GM21786 (cell line): Measurements from ENCODE around the gene NKAIN1.
"Not testable (repeated sequence)": the region's sequence is repeated elsewhere in the genome, so short reads cannot be mapped to it uniquely, and the experiment has no call there.

Experiments used
- ATAC-seq: cut with Tn5 transposase; IDR thresholded peaks from one replicate; pipeline ENCODE4 v1.9.1; 2021; ENCODE audit not compliant: unreplicated experiment

Gene NKAIN1

DNA sequence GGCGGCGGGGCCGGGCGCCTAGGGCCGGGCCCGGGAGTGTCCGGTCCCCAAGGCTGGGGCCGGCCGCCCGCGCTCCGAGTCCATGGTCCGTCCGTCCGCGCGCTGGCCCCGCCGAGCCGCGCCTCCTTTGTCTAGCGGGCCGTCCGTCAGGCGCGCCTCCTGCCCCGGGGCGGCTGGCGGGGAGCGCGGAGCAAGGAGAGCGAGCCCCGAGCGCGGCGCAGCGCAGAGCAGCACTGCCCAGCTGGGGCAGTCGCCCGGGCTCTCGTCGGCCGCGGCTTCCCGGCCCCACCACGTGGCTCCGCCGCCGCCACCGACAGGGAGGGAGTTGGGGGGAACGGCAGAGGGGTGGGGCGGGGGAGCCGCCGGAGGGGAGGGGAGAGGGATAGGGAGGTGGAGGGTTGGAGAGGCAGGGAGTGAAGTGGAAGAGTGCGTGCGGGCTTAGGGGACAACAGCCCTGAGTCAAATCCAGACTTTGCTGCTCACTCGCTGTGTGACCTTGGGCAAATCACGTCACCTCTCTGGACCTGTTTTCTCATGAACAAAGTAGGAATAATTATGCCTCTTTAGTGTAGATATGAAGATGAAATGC, at the start of gene NKAIN1:
Gene NKAIN1 (minus strand): TSS at position 235 of the 589 bp plus-strand sequence. CDS start 340 bp downstream, outside the sequence.
- no peak for ATAC-seq

- no peak for ATAC-seq
Measured at GRCh38 chr1:31289021-31289420, 49.3 kb upstream of the NKAIN1 start.

DNA sequence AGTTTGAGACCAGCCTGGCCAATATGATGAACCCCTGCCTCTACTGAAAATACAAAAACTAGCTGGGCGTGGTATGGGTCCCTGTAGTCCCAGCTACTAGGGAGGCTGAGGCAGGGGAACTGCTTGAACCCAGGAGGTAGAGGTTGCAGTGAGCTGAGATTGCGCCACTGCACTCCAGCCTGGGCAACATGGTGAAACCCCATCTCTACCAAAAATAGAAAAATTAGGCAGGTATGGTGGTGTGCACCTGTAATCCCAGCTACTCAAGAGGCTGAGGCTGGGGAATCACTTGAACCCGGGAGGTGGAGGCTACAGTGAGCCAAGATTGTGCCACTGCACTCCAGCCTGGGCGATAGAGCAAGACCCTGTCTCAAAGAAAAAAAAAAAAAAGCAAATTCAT, 48.1 kb upstream of the NKAIN1 start:
- ATAC-seq, result not testable (repeated sequence)

- not testable (repeated sequence) for ATAC-seq
Measured at GRCh38 chr1:31282426-31282825, 42.7 kb upstream of the NKAIN1 start.

GRCh38 chr1:31273619-31274018, 33.9 kb upstream of the NKAIN1 start:
- no peak for ATAC-seq

DNA sequence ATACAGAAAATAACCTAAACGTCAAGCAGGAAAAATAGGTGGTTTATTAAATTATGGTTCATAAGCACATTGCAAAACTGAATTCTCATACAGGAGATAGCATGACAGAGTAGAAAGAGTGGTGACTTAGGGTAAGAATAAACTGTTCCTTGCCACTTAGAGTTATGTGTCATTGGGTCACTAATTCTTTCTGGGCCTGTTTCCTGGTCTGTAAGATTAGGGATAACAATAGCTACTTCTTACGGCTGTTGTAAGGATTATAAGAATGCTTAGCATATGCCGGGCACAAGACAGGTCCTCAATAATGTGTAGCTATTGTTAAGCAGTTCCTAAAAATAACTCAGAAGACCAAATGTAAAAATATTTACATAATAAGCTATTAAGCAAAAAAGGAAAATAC, 32.7 kb upstream of the NKAIN1 start:
- no peak for ATAC-seq

DNA sequence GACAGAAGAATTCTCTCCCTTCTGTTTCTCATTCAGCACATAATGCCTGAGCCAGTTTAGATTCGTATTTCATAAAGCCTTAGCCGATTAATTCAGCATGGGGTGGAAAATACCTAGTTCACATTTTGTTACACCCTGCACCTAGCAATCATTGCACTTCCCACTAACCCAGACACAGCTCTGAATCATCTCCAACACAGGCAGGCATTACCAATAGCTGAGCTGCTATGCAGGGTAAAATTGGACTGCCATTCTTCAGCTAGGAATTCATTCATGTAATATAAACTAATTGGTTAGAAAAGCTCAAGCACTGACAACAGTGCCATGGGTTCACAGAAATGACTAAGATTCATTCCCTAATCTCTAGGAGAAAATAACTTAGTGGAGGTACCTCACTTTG, 26.9 kb upstream of the NKAIN1 start:
- no peak for ATAC-seq

GRCh38 chr1:31264790-31265386, 25.2 kb upstream of the NKAIN1 start:
- no peak for ATAC-seq

- ATAC-seq, result no peak
Measured at GRCh38 chr1:31263408-31263807, 23.7 kb upstream of the NKAIN1 start.

DNA sequence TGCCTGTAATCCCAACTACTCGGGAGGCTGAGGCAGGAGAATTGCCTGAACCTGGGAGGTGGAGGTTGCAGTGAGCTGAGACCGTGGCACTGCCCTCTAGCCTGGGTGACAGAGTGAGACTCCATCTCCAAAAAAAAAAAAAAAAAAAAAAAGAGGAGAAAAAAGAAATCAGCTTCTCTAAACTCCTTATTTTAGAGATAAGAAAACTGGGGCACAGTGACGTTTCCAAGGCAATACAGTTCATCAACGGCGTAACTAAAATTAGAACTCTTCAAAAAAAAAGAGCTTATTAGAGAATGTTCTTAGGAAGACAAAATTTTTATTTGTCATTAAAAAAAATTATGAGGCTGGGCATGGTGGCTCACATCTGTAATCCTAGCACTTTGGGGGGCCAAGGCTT, 22.7 kb upstream of the NKAIN1 start:
- ATAC-seq, result not testable (repeated sequence)

GRCh38 chr1:31261916-31262315, 22.2 kb upstream of the NKAIN1 start:
- no peak for ATAC-seq

DNA sequence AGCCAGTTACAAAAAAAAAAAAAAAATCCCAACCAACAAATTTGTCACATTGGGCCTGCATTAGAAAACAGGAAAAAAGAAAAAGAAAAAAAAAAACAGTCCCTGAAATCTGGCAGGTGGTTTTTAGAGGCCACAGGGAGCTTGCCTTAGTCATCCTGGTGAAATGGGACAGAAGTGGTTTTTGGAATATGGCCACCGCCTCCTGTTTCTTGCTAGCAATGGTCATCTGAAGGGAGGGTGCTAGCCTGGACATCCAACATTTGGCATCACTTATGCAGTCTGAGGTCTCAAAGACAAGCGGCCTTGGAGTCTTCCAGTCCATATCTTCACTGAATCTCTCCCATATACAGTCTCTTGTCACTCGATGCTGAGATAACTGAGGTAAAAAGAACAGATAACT, 20.1 kb upstream of the NKAIN1 start:
- no peak for ATAC-seq

DNA sequence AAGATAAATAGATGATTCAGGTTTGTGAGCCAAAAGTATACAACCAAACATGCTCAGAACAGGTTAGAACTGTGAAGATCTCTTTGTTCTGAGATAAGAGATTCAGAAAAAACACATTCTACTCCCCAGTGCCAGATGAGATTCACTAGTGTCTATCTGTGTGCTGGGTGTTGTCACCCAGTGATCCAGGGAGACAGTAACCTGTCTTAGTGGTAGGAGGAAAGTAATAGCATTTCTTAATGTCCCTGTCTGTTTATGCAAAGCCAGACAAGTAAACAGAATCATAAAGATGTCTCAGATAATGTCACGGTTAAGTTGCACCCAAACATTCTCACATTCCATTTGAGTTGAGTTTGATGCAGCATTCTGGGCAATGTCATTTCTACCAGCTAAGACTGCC, 18.9 kb upstream of the NKAIN1 start:
- no peak for ATAC-seq

DNA sequence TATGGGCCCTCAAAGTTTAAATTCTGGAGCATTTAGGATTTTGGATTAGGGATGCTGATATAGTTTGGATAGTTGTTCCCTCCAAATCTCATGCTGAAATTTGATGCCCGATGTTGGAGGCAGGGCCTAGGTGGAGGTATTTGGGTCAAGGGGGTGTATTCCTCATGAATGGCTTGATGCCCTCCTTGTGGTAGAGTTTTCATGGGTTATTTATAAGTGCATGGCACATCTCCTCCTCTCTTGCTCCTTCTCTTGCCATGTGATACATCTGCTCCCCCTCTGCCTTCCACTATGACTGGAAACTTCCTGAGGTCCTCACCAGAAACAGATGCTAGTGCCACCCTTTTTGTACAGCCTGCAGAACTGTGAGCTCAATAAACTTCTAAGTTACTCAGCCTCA, 17.5 kb upstream of the NKAIN1 start:
- ATAC-seq, result no peak

GRCh38 chr1:31249854-31250253, 10.2 kb upstream of the NKAIN1 start:
- no peak for ATAC-seq

- ATAC-seq, result no peak
Measured at GRCh38 chr1:31248276-31248675, 8.6 kb upstream of the NKAIN1 start.

DNA sequence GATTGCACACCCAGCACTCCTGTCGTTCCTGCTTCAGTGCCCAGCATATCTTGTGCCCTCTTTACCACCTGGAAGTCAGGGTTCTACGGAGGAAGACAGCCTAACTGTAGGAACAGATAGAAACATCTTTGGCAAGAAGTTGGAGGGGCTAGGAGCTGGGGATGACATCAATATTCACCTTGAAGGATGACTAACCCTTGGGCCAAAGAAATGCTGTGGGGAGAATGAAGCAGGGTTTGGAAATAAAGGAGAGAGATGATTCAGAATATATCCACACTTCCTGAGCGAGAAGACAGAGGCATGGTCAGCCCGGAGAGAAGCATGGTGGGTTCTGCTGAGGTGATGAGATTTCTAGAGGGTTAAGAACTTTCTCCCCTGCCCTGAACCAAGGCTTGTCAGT, 4.6 kb upstream of the NKAIN1 start:
- no peak for ATAC-seq

GRCh38 chr1:31243501-31244286, 4.0 kb upstream of the NKAIN1 start:
- no peak for ATAC-seq

DNA sequence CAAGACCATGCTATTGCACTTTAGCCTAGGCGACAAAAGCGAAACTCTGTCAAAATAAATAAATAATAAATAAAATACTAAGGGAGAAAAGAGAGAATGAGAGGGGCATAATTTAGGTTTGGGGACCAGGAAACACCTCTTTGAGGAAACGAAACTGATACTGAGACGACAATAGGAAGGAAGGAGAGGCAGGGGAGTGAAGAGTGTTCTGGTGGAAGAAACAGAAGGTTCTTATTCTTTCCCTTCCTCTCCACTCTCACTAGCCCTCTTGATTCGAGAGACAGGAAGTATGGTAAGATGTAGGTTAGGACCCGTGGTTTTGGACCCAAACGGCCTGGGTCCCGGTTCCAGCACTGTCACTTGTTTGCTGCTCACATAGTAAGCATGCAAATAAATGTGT, 1.6 kb upstream of the NKAIN1 start:
- no peak for ATAC-seq

DNA sequence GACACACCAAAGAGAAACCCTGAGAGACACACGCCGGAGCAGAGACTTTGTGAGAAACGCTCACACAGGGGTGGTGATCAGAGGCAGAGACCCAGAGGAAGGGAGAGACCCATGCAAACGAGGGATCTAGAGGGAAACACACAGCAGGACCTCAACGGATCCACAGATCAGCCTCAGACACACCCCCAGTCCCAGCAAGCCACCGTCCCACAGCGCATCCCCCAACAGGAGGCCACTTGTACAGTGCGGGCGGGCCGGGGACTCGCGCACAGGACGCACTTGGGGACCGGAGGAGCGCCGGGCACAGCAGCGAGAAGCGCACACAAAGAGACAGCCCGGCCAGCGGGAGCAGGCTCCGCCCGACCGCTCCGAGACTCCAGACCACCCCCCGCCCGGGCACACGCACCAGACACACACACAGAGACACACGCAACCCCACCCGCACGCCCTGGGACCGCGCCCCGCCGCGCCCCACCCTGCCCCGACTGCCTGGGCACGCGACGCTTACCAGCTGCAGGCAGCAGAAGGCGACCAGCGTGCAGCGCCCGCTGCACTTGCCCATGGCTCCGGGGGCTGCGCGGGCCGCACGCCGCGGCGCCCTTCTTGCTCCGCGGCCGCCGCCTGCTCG, 587 bp downstream of the NKAIN1 start:
- no peak for ATAC-seq

- no peak for ATAC-seq
Measured at GRCh38 chr1:31238612-31238985, 1.1 kb downstream of the NKAIN1 start.

GRCh38 chr1:31234870-31235269, 4.8 kb downstream of the NKAIN1 start:
- no peak for ATAC-seq
